Fibroblast of skin of abdomen (primary cell): ENCODE measurements around the gene EDEM1.
"Not testable (repeated sequence)": the region's sequence is repeated elsewhere in the genome, so short reads cannot be mapped to it uniquely, and the experiment has no call there.

Source experiments
- DNase-seq: peaks from one replicate; pipeline ENCODE4 v3.0.0-alpha.2; 2013

Gene EDEM1

GRCh38 chr3:5179036-5179435 is 8.5 kb upstream of the EDEM1 start:
- not testable (repeated sequence) for DNase-seq

GRCh38 chr3:5181469-5182141 is 5.9 kb upstream of the EDEM1 start:
- no peak for DNase-seq

GRCh38 chr3:5183714-5184113 is 3.8 kb upstream of the EDEM1 start:
- not testable (repeated sequence) for DNase-seq

- DNase-seq: no peak
These were observed 3.0 kb upstream of the EDEM1 start for GRCh38 chr3:5184499-5184898.

- DNase-seq: no peak
These were observed 2.3 kb upstream of the EDEM1 start for GRCh38 chr3:5185093-5185673.

- DNase-seq: no peak
These were observed 1.2 kb upstream of the EDEM1 start for GRCh38 chr3:5186089-5186857.

- DNase-seq: peak; percentile 43
These were observed 700 bp upstream of the EDEM1 start for GRCh38 chr3:5186858-5187155.

DNA sequence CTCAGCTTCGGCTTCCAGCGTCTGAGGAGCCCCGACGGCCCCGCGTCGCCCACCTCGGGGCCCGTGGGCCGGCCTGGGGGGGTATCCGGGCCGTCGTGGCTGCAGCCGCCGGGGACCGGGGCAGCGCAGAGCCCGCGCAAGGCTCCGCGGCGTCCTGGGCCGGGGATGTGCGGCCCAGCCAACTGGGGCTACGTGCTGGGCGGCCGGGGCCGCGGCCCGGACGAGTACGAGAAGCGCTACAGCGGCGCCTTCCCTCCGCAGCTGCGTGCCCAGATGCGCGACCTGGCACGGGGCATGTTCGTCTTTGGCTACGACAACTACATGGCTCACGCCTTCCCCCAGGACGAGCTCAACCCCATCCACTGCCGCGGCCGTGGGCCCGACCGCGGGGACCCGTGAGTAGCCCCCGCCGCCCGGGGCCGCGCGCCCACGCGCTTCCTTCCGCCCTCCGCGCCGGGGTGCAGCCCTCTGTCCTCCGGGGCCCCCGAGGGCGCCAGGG is 462 bp downstream of the EDEM1 start:
- no peak for DNase-seq

GRCh38 chr3:5188419-5189221 is 1.1 kb downstream of the EDEM1 start:
- DNase-seq: peak; percentile 22

GRCh38 chr3:5190147-5190791 is 2.8 kb downstream of the EDEM1 start:
- DNase-seq: no peak

GRCh38 chr3:5191555-5192304 is 4.2 kb downstream of the EDEM1 start:
- no peak for DNase-seq

DNA sequence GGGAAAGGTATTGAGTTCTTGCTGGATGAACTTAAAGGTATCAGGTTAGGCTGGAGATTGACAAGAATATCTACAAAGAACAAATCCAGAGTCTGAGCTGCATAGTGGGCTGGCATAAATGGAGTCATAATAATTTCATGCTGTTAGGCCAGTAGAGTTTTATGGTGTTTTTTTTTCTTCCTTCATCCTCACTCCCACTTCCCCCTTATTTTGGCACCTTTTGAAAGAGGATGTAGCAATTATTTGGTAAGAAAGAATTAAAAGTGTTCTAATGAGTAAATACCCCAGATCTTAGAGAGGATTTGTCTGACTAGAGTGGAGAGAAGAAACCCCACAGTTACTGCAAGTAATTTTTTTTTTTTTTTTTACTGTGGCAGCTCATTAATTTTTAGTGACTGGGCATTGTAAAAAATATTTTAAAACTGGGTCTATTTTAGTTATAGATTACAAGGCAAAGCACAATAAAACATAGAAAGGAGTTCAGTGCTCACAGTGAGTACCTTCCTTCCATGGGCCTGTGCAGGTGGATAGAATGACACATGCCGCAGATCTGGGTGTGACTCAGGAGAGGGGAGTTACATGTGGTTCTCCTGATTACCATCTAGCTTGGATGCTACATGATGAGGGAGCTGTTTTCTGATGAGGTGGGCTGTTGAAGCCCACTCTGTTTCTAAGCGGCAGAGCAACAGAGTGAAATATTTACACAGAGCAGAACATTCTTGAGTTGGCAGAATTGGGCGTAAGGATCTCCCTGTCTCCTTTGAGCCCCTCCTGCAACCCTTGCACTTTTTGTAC is 5.3 kb downstream of the EDEM1 start:
- DNase-seq: no peak

- no peak for DNase-seq
These were observed 6.8 kb downstream of the EDEM1 start for GRCh38 chr3:5194341-5194740.

DNA sequence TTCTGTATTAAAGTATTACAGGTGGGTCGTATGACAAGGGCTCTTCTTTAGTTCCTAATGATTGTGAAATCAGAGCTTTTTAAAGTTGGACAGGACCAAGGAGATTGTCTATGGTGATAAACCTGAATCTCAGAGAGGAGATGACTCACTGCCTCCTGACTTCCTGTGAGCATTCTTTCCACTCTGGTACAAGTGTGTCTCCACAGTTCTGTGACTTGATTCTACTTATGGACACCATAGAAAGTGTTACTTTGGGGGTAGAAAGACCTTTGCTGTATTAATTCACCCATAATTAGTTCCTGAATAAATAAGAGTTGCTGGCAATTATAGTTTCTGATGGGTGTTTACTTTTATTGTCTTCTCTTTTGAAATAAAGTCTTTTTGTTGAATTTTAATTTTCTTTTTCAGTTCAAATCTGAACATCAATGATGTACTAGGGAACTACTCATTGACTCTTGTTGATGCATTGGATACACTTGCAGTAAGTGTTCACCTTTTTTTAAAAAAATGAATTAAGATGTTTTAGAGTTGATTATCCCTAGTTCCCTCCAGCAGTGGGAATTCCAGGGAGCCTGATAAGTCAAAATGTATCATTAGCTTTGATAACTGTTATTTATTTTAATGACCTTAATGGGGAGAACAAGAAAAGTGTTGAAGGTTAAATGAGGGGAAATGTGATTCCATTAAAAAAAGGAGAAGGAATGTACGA is 7.4 kb downstream of the EDEM1 start:
- DNase-seq: peak; percentile 68

- DNase-seq: no peak
These were observed 8.1 kb downstream of the EDEM1 start for GRCh38 chr3:5195605-5196004.

DNA sequence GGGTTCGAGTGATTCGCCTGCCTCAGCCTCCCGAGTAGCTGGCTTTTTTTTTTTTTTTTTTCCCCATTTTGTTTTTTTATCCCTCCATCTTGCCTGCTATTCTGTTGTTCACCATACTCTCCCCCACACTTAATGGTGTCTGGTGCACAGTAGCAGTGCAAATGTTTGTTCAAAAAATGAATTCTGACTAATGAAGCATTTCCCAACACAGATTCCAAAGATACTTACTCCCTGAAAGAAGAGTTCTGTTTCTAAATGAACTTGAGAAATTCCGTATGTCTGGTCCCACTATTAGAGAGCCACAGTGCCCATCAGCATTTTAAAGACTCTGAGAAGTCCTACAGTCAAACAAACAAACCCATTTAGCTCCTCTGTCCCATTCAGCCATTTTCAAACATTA is 9.5 kb downstream of the EDEM1 start:
- peak; percentile 79 for DNase-seq

DNA sequence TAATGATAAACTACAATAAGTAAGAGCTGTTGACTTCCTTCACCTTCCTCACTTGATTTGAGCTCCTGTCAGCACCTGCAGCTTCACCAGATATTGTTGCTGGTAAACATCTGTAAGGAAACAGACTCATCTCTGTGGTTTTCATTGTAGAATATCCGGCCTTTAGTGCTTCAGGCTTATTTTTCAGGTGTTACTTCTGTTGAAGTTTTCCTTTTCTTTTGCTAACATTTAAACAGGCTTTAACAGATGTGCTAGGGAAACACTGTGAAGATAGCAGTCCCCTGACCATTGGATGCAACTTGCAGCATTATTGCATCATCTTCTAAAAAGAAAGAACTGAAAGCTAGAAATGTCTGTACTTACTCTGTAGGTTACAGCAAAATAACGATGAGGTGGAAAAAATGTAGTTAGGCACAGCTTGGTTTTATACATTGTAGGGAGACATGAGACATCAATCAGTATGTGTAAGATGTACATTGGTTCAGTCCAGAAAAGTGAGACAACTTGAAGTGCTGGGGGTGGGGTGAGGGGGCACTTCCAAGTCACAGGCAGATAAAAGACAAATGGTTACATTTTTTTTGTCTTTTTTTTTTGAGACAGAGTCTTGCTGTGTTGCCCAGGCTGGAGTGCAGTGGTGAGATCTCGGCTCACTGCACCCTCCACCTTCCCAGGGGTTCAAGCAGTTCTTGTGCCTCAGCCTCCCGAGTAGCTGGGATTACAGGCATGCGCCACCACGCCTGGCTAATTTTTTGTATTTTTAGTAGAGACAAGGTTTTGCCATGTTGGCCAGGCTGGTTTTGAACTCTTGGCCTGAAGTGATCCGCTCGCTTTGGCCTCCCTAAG is 10.2 kb downstream of the EDEM1 start:
- peak; percentile 74 for DNase-seq

- no peak for DNase-seq
These were observed 10.8 kb downstream of the EDEM1 start for GRCh38 chr3:5198313-5198677.

DNA sequence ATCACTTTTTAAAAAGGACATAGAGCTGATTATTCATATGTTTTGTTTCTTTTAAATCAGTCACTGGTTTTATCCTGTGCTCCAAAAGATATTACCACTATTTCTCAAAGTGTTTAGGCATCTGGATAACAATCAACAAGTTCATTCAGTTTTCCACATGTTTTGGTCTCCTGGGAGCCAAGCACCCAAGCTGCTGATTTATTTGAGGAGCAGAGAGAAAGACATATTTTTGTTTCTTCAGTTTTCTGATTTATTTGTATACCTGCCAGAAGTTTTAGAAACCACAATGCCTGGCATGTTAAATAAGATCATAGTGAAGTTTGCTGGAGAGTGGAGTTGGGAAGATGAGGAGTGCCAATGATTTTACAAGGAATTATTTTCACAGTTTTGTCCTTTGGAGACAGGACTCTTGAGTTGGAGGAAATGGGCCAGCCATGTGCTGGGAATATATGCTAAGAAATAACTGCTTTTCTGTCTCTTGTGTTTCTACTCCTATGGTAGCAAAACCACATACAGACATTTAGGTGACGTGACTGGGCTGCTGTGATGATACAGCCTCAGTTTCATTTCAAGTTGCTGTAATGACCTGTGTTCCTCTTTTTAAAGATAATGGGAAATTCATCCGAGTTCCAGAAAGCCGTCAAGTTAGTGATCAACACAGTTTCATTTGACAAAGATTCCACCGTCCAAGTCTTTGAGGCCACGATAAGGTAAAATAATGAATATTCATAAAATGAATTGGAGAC is 11.7 kb downstream of the EDEM1 start:
- DNase-seq: no peak
